WI38 (cell line): Measurements from ENCODE around the gene CHFR.
"Not testable (repeated sequence)": the region's sequence is repeated elsewhere in the genome, so short reads cannot be mapped to it uniquely, and the experiment has no call there.

Experiments used
- H3K4me3 ChIP-seq: 2 replicates; pipeline ENCODE4 v1.5.1; 2011; ENCODE audit warnings: low read depth, mild to moderate bottlenecking, control low read depth, low read length
- CTCF ChIP-seq: IDR thresholded peaks from 2 replicates; pipeline ENCODE4 v1.5.1; 2012; ENCODE audit warnings: low read depth, mild to moderate bottlenecking, control low read depth, low read length

Gene CHFR

GRCh38 chr12:132818562-132818961 lies 68.8 kb downstream of the CHFR start:
- H3K4me3 ChIP-seq: no peak overlapping the region
- no peak for TF ChIP-seq CTCF

- TF ChIP-seq CTCF: no peak
- H3K4me3 ChIP-seq: no peak overlapping the region
These were observed 73.2 kb downstream of the CHFR start for GRCh38 chr12:132814232-132814631.

- TF ChIP-seq CTCF: no peak
- no peak overlapping the region for H3K4me3 ChIP-seq
These were observed 74.0 kb downstream of the CHFR start for GRCh38 chr12:132813443-132813842.

DNA sequence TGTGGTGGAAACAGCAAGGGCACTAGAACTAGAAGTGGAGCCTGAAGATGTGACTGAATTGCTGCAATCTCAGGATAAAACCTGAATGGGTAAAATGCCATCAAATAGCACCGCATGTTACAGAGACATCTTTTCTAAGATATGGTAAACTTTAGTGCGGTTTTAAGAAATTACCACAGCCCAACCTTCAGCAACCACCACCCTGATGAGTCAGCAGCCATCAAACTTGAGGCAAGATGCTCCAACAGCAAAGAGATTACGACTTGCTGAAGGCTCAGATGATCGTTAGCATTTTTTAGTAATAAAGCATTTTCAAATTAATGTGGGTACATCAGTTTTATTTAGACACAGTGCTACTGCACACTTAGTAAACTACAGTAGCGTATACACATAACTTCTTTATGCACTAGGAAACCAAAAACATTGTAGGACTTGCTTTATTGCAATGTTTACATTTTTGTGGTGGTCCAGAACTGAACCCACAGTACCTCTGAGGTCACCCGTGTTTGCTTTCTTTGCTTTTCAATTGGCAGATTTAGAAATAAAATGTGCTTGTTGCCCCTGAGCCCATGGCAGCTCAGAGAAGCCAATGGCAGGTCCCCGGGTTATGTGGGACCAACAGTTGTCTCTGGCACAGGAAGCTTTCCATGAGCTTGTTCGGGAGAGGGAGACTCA lies 74.6 kb downstream of the CHFR start:
- H3K4me3 ChIP-seq: no peak overlapping the region
- no peak for TF ChIP-seq CTCF

DNA sequence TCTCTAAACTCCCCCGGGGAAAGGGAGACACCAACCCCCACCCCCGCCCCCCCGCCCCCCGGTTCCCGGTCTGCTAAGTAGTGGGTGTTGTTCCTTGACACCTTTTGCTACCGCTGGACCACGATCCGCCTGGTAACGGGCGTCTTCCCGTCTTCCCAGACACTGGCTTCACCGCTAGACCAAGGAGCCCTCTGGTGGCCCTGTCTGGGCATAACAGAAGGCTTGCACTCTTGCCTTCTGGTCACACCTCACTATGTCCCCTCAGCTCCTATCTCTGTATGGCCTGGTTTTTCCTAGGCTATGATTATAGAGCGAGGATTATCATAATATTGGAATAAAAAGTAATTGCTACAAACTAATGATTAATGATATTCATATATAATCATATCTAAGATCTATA lies 78.0 kb downstream of the CHFR start:
- peak; percentile 8; the same call in 1 of the 2 replicates for TF ChIP-seq CTCF
- not testable (repeated sequence) for H3K4me3 ChIP-seq

- TF ChIP-seq CTCF: no peak
These were observed 79.9 kb downstream of the CHFR start for GRCh38 chr12:132807295-132808092.

GRCh38 chr12:132806857-132807256 lies 80.5 kb downstream of the CHFR start:
- TF ChIP-seq CTCF: no peak
- no peak overlapping the region for H3K4me3 ChIP-seq

More at GRCh38 chr12:132807295-132808092, 79.9 kb downstream of the CHFR start:
- no peak overlapping the region for H3K4me3 ChIP-seq
